HepG2 (cell line): ENCODE results near the gene TMEM151A. TPM values are rescaled to one million over a fixed set of nuclear protein-coding genes. Genes with fewer than 3 reads are reported as not detected.

Experiments used
- ARID3A ChIP-seq: IDR thresholded peaks from 2 replicates; pipeline ENCODE4 v1.6.1; 2012; ENCODE audit warnings: low read depth, low read length, improper control_type of control experiment
- ARID5B ChIP-seq: IDR thresholded peaks from 2 replicates; pipeline ENCODE4 v1.4.0; 2020; ENCODE audit warnings: mild to moderate bottlenecking, missing genetic modification reagents
- CAMTA2 ChIP-seq: sonication (generic); formaldehyde crosslinking; IDR thresholded peaks from 2 replicates; pipeline ENCODE4 v1.4.0; 2020; ENCODE audit warnings: mild to moderate bottlenecking, missing genetic modification reagents, borderline replicate concordance
- ESRRA ChIP-seq: sonication (generic); formaldehyde crosslinking; IDR thresholded peaks from 2 replicates; pipeline ENCODE4 v1.5.1; 2020; ENCODE audit warnings: mild to moderate bottlenecking, low read depth, missing genetic modification reagents
- FOSL2 ChIP-seq: sonication (generic); formaldehyde crosslinking; IDR thresholded peaks from 2 replicates; pipeline ENCODE4 v1.4.0; 2020; ENCODE audit warnings: missing genetic modification reagents
- GABPB1 ChIP-seq: IDR thresholded peaks from 2 replicates; pipeline ENCODE4 v1.6.1; 2016; ENCODE audit warnings: mild to moderate bottlenecking, missing genetic modification reagents, moderate library complexity, missing compliant biosample characterization
- GLMP ChIP-seq: sonication (generic); formaldehyde crosslinking; IDR thresholded peaks from 2 replicates; pipeline ENCODE4 v1.9.0; 2021; ENCODE audit warnings: missing genetic modification reagents, mild to moderate bottlenecking, borderline replicate concordance
- HDAC2 ChIP-seq: sonication (generic); formaldehyde crosslinking; IDR thresholded peaks from 2 replicates; pipeline ENCODE4 v1.4.0; 2020; ENCODE audit warnings: missing genetic modification reagents
- MAX ChIP-seq: IDR thresholded peaks from 2 replicates; pipeline ENCODE4 v1.6.1; 2012; ENCODE audit warnings: inconsistent platforms
- THAP11 ChIP-seq: IDR thresholded peaks from 2 replicates; pipeline ENCODE4 v1.6.1; 2016; ENCODE audit warnings: missing biosample characterization, missing genetic modification reagents
- U2AF1 ChIP-seq: fragments of 200-400 bp; formaldehyde crosslinking; optimal IDR thresholded peaks from 2 replicates; pipeline ENCODE3; 2017; ENCODE audit warnings: mild to moderate bottlenecking, low read depth, low read length
- ZFX ChIP-seq: sonication (generic); formaldehyde crosslinking; IDR thresholded peaks from 2 replicates; pipeline ENCODE4 v1.4.0; 2020; ENCODE audit warnings: mild to moderate bottlenecking, low read depth, missing genetic modification reagents, moderate library complexity
- ZNF850 ChIP-seq: sonication (generic); formaldehyde crosslinking; conservative IDR thresholded peaks from 2 replicates; pipeline ENCODE4 v1.9.0; 2021; ENCODE audit warnings: mild to moderate bottlenecking, missing genetic modification reagents
- polyA plus RNA-seq, 8 experiments: library from polyadenylated mRNA; depleted of rRNA in 3 of 8; stranded (reverse) in 7 of 8; unstranded in 1 of 8; fragments of >200 nt; fragmentation: Illumina TruSeq in 4 of 8; extraction: Trizol in 4 of 8; gene quantifications; 2 replicates each; pipeline versions ENCODE4 v1.2.1 to v1.2.3, GENCODE V29; 2011 to 2016; ENCODE audit warnings: low read depth in 4 of 8, missing spikeins in 1 of 8, mixed read lengths in 1 of 8; ENCODE audit not compliant: insufficient read depth in 1 of 8
- total RNA-seq, 5 experiments: library from RNA; depleted of rRNA; stranded (reverse); fragments of >200 nt; fragmentation: Illumina TruSeq; extraction: Trizol; gene quantifications; 2 replicates each; pipeline ENCODE4 v1.2.3, GENCODE V29; 2016; ENCODE audit warnings: low read depth in 1 of 5
- TF ChIP-seq, protein P1 (sequence below): sonication (generic); formaldehyde crosslinking; conservative IDR thresholded peaks from 2 replicates; pipeline ENCODE4 v1.8.0; 2022; ENCODE audit warnings: mild to moderate bottlenecking, moderate library complexity, missing genetic modification reagents
- TF ChIP-seq, protein P2 (sequence below), 2 experiments: IDR thresholded peaks; 2 replicates each; pipeline ENCODE4 v1.6.1; 2011 to 2012; ENCODE audit warnings: low read length in 2 of 2, borderline replicate concordance in 1 of 2, low read depth in 1 of 2, mild to moderate bottlenecking in 1 of 2, moderate library complexity in 1 of 2

The TMEM151A gene
- total and polyA plus RNA-seq, 2 of the 13 experiments (the other 11 are each of a cell fraction or from before 2014, with no cell fraction given): 0.18 to 0.33 TPM

- TF ChIP-seq, protein P1, sequence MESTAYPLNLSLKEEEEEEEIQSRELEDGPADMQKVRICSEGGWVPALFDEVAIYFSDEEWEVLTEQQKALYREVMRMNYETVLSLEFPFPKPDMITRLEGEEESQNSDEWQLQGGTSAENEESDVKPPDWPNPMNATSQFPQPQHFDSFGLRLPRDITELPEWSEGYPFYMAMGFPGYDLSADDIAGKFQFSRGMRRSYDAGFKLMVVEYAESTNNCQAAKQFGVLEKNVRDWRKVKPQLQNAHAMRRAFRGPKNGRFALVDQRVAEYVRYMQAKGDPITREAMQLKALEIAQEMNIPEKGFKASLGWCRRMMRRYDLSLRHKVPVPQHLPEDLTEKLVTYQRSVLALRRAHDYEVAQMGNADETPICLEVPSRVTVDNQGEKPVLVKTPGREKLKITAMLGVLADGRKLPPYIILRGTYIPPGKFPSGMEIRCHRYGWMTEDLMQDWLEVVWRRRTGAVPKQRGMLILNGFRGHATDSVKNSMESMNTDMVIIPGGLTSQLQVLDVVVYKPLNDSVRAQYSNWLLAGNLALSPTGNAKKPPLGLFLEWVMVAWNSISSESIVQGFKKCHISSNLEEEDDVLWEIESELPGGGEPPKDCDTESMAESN (CRISPR knock-in tag): no peak
- TF ChIP-seq U2AF1: no peak
- TF ChIP-seq FOSL2 (CRISPR knock-in tag): 0 out of 2 replicates have a peak, but pooled peaks have one; percentile 8
- TF ChIP-seq HDAC2 (CRISPR knock-in tag): 0 out of 2 replicates have a peak, but pooled peaks have one; percentile 6
- TF ChIP-seq THAP11 (CRISPR knock-in tag): peak; percentile 40; the same call in 1 of the 2 replicates
- TF ChIP-seq ZNF850 (CRISPR knock-in tag): peak; percentile 84; the same call in 1 of the 2 replicates
- TF ChIP-seq GLMP (CRISPR knock-in tag): no peak
- no peak for TF ChIP-seq ARID3A
- TF ChIP-seq GABPB1 (CRISPR knock-in tag): peak; percentile 7; the same call in 1 of the 2 replicates
- TF ChIP-seq, protein P2, sequence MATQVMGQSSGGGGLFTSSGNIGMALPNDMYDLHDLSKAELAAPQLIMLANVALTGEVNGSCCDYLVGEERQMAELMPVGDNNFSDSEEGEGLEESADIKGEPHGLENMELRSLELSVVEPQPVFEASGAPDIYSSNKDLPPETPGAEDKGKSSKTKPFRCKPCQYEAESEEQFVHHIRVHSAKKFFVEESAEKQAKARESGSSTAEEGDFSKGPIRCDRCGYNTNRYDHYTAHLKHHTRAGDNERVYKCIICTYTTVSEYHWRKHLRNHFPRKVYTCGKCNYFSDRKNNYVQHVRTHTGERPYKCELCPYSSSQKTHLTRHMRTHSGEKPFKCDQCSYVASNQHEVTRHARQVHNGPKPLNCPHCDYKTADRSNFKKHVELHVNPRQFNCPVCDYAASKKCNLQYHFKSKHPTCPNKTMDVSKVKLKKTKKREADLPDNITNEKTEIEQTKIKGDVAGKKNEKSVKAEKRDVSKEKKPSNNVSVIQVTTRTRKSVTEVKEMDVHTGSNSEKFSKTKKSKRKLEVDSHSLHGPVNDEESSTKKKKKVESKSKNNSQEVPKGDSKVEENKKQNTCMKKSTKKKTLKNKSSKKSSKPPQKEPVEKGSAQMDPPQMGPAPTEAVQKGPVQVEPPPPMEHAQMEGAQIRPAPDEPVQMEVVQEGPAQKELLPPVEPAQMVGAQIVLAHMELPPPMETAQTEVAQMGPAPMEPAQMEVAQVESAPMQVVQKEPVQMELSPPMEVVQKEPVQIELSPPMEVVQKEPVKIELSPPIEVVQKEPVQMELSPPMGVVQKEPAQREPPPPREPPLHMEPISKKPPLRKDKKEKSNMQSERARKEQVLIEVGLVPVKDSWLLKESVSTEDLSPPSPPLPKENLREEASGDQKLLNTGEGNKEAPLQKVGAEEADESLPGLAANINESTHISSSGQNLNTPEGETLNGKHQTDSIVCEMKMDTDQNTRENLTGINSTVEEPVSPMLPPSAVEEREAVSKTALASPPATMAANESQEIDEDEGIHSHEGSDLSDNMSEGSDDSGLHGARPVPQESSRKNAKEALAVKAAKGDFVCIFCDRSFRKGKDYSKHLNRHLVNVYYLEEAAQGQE (IDR thresholded peaks at IDR 0.05; ENCODE audit: borderline replicate concordance in 1 of 2, low read depth in 1 of 2, low read length in 2 of 2): peak in 1 of 2 experiments; percentile 22; a peak in 1 of 4 replicates
- peak; percentile 80 for TF ChIP-seq ZFX
- TF ChIP-seq MAX: peak; percentile 71
- TF ChIP-seq CAMTA2 (CRISPR knock-in tag): 0 out of 2 replicates have a peak, but pooled peaks have one; percentile 53
- TF ChIP-seq ESRRA (CRISPR knock-in tag): no peak; the same call in 1 of the 2 replicates
- TF ChIP-seq ARID5B (CRISPR knock-in tag): 0 out of 2 replicates have a peak, but pooled peaks have one; percentile 8
Observed at GRCh38 chr11:66312549-66313320, 21.0 kb downstream of the TMEM151A start (continued).
